Epithelial cell of prostate (primary cell): ENCODE results near the gene OGFR.

Experiments
- DNase-seq: peaks from one replicate; pipeline ENCODE4 v3.0.0-alpha.2; 2011; ENCODE audit warnings: low read depth, low spot score
- H3K27ac ChIP-seq: fragments of 450-650 bp; 2 replicates; pipeline ENCODE4 v1.5.1; 2017; ENCODE audit warnings: mild to moderate bottlenecking

Gene OGFR

DNA sequence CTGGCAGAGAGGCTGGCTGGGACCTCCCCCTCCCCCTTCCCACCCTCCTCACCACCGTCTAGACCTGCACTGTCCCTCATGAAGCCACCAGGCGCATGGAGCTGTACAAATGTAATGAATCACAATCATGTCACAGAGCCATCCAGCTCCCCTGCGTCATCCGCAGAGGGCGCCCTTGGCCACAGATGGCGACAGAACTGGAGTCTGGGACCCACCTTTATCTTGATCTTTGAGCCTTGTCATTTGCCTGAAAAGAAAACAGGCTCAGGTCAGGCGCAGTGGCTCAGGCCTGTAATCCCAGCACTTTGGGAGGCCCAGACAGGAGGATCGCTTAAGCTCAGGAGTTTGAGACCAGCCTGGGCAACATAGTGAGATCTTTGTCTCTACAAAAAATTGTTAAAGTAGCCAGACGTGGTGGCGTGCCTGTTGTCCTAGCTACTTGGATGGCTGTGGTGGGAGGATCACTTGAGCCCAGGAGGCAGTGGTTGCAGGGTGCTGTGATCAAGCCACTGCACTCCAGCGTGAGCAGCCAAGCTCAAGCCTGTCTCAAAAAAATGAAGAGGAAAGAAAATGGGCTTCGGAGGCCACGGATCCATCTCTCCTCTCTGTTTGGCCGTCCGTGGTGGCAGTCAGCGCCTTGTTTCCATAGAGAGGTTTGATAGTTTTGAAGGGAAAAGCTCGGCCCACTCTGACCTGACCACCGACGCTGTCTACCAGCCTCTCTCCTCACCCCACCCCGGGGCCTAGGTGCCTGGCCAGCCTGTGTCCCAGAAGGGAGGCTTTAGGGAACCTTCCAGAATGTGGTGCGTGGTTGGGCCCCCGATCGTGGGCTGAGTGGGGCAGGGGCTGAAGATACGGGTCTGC, 18.4 kb downstream of the OGFR start:
- H3K27ac ChIP-seq, result no peak overlapping the region
- DNase-seq, result no peak

DNA sequence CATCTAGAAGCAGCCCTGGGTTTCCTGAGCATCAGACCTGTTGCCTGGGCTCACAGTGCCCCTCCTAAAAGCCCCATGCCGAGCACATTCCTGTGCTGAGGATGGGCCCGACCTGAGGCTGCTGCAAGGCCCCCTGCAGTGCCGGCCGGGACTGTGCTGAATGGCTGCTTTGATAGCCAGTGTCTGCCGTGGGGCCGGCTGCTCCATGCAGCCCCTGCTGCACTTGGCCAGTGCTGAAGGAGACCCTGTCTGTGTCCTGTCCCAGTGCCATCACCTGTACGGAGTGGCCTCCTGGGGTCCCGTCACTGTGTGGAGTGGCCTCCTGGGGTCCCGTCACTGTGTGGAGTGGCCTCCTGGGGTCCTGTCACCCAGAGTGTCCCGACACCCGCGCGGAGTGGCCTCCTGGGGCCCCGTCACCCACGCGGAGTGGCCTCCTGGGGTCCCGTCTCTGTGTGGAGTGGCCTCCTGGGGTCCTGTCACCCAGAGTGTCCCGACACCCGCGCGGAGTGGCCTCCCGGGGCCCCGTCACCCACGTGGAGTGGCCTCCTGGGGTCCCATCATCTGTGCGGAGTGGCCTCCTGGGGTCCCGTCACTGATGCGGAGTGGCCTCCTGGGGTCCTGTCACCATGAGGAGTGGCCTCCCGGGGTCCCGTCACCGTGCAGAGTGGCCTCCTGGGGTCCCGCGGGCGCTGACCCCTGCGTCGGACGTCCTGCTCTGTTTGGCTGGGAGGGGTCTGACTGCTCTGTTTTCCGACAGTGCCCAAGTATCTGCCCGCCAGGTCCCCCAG, 19.2 kb downstream of the OGFR start:
- H3K27ac ChIP-seq, result no peak overlapping the region
- no peak for DNase-seq

DNA sequence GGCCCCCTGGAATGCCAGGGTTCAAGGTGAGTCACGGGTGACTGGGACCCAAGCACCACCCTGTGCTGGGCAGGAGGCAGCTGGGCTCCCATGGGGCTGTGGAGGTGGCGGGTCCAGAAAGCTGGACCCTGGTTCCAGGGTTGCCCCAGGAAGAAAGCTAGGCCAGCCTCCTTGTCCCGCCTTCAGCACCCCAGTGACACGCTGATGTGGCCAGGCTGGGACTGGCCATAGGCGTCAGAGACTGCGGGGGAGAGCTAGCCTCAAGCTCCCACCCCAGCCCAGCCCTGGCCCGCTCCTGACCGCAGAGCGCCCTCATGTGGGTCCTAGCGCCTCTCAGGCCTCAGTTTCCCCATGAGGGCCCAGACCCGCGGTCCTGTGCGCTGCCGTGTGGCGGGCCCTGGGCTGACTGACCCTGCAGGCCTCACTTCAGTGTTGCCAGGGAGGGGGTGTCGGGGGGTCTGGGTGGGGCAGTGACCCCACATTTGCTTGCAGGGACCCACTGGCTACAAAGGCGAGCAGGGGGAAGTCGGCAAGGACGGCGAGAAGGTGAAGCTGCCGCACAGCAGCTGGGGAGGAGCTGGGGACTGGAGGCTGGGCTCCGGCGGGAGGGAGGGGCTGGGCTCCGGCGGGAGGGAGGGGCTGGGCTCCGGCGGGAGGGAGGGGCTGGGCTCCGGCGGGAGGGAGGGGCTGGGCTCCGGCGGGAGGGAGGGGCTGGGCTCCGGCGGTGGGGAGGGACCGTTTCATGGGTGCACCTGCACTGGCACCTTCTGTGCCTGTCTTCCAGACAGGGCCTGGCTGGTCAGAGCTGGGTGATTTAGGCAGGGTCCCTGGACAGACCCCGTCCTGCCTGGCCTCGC, 20.1 kb downstream of the OGFR start:
- no peak for DNase-seq

DNA sequence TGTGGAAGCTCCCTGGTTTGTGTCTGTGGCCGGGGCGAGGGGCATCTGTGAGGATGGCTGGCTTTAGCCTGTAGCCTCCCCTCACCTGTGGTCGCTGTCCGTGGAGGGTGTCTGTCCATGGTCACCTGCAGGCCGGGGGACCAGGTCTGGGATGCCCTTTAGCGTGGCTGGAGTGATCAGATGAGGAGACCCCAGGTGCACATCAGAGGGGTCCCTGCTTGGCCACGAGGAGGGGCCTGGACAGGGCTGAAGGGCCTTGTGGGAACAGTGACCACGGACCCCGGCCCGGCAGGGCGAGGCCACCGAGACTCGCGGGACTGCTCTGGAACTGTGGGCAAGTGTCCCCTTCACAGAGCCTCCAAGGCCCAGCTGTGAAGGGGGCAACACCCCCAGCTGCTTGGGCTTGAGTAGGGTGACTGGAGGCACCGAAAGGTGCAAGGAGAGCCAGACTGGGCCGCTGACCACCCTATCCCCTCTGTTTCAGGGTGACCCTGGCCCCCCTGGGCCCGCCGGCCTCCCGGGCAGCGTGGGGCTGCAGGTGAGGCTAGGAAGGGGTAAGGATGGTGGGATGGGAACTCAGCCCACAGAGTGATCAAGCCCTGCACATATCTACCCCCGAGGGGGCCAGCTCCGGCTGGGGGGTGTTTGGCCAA, 20.8 kb downstream of the OGFR start:
- DNase-seq, result no peak

More for the DNA sequence above, 20.1 kb downstream of the OGFR start:
- no peak overlapping the region for H3K27ac ChIP-seq

DNA sequence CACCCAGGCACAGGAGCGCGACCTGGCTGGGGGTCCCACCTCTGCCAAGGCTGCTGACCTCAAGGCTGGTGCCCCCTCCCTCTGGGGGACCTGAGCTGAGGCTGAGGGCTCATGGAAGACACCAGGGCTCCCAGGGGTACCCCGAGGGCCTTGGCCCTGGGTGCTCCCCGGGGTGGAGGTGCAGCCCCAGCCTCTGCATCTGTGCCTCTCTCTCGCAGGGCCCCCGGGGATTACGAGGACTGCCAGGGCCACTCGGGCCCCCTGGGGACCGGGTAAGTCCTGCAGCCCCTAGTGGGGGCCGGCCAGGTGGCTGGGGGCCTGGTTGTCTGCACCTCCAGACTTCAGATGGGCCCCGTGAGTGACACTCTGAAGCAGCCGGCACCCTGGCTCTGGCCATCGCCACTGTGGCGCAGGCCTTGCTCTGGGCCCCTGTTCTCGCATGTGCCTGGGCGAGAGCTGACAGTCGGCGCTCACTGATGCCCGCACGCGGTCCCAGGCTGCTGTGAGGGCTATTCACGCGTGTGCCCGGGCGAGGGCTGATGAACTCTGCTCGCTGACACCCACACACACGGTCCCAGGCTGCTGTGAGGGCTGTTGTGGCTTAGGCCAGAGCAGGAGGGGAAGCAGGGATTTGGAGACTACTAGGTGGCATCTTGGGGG, 21.5 kb downstream of the OGFR start:
- H3K27ac ChIP-seq, result no peak overlapping the region
- DNase-seq, result no peak

More for the DNA sequence above, 20.8 kb downstream of the OGFR start:
- H3K27ac ChIP-seq, result no peak overlapping the region

DNA sequence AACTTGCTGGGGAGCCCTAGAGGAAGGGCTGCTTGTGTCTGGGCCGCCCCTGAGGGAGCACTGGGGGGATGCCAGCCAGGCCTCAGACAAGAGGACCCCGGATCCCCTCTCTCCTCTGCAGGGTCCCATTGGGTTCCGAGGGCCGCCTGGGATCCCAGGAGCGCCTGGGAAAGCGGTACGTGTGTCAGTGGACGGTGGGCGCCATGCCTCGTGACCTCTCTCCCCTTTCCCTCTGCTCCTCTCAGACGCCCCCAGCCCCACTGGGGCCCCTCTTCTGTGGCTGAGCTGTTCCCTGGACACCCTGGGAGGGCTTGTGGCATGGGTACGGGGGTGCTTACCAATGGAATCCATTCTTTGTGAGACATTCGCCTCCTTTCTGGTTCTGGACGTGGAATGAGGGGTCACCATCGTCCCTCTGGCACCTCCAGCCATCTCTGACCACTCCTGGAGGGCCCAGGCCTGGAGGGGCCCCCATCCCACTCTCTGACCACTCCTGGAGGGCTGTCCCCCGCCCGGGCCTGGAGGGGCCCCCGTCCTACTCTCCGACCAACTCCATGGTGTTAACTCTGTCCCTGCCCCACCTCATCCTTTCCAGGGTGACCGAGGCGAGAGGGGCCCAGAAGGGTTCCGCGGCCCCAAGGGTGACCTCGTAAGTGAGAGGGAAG, 22.1 kb downstream of the OGFR start:
- no peak for DNase-seq

DNA sequence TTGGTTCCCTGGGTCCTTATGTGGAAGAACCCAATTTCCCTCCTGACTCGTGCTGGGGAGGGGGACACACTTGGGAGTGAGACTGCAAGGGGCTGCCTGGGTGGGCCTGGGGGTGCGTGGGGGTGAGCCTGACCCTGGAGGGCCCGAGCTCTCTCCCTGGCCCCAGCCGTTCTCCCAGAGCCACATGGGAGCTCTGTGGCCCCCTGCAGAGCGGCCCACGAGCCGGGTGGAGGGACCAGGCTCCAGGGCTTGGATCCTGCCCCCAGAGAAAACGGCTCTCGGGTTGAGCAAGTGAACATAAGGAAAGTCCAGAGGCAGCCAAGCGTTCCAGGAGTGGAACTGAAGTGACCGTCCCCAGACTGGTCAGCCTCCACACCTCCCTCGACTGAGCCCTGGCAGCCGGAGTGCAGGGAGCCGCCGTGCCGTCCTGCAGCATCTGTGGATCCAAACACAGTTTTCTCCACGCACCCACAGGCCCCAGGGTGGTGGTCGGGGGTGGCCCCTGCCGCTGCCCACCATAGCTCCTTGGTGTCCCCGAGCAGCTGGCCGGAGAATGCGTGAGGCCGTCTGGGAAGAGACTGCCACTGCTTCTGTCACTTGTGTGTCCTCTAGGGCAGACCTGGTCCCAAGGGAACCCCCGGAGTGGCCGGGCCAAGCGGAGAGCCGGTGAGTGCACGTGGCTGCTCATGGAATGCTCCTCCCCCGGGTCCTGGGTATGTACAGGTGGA, 22.8 kb downstream of the OGFR start:
- DNase-seq, result no peak
- no peak overlapping the region for H3K27ac ChIP-seq

More for the DNA sequence above, 22.1 kb downstream of the OGFR start:
- H3K27ac ChIP-seq, result no peak overlapping the region

DNA sequence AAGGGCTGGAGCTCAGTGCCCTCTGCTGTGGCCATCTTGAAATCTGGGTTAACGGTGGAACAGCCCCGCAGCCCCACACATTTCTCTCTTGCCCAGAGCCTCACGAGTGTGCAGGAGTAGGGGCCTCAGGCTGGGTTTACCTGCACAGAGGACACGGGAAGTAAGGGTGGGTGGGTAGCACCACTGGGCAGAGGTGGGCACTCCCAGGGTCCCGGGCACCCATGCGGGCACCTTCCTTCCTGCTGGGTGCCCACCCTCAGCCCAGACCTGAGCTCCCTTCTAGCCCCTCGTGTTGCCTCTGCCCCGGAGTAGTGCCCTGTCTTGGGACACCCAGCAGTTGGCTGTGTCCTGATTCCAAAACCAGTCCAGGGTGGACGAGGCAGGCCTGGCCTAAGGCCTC, 23.4 kb downstream of the OGFR start:
- no peak for DNase-seq
- no peak overlapping the region for H3K27ac ChIP-seq

DNA sequence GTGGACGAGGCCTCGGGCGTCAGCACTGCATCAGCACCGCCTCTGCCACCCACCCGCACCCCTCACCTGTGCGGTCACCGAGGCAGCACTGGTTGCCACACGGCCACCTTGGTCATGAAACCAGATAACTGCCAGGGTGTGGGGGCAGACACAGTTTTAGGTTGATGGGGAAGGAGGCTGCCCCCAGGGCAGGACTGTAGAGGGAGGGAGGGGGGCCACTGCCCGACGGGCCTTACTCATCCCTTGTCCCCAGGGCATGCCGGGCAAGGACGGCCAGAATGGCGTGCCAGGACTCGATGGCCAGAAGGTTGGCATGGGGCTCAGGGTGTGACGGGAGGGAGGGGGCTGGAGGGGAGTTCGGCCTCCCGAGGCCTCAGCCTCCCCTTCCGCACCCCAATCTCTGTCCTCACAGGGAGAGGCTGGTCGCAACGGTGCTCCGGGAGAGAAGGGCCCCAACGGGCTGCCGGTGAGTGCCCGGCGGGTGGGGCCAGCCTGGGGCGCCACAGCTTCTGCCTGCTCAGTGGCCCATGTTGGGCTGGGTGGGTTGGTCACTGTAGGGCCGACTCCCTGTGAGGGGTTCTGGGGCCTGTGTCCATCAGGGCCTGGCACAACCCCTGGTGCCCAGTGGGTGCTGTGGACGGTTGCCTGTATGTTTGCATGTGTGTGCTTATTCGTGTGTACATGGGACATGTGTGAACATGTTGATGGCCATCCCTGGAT, 24.0 kb downstream of the OGFR start:
- H3K27ac ChIP-seq, result no peak overlapping the region
- no peak for DNase-seq

DNA sequence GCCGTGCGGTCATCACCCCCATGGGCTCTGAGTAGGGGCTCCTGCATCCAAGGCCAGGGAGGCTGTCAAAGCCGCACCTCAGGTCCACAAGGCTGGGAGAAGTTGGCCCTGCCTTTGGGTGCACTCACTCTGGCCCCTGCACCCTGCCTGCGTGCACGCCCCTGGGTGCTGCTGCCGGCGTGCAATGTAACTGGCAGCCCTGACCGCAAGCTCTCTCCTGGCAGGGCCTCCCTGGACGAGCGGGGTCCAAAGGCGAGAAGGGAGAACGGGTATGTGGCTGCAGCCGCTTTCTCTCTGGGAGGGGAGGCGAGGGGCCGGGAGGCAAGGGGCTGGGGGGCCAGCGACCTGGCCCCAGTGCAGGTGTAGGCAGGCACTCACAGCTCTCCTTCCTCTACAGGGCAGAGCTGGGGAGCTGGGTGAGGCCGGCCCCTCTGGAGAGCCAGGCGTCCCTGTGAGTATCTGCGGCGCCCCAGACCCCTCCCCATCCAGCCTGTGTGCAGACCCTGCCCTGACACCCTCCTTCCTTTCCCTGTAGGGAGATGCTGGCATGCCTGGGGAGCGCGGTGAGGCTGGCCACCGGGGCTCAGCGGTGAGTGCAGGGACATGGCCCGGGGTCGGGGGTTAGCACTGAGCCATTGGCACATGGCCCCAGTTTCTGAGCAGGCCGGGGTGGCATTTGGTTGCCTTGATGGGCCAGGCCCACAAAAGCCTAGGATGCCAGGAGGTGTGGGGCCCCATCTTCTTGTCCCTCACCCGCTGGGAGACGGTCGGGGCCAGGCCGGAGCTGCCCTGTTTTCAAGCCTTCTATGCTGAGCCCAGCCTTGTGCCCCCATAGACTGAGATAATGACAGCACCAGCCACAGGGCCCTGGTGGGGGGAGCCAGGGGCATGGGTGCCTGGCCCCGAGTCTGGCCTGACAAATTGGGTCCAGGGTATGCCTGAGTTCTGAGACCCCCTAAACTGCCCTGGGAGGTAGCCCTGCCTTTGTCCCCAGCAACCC, 24.9 kb downstream of the OGFR start:
- DNase-seq, result no peak
- no peak overlapping the region for H3K27ac ChIP-seq

DNA sequence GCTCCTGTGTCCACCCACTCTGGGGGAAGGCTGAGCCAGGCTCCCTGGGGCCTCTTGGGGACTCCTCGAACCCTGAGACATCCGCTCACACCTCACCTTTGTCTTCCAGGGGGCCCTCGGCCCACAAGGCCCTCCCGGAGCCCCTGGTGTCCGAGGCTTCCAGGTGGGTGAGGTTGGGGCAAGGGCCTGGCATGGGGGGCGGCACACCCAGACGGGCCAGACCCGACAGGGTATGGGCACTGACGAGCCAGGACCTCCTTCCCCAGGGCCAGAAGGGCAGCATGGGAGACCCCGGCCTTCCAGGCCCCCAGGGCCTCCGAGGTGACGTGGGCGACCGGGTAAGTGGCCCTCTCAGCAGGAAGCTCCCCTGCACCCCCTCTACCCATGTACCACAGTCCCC, 25.6 kb downstream of the OGFR start:
- no peak for DNase-seq
- H3K27ac ChIP-seq, result no peak overlapping the region

DNA sequence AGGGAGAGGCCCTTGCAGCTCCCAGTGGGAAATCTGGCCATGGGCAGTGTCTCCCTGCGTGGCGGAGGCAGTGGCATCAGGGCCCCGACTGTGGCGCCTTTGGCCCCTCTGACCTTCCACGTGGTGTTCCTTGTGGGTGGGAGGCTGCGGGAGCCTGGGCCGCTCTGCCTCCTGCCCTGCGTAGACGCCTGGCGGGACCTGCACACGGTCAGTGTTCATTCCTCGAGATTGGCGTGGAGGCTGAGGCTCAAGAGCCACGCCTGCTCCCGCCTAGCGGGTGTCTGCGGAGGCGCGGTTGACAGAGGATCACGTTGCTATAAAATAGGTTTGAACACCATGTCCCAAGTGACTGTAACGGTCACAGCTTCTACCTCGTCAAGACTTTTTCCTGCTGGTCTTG, 26.2 kb downstream of the OGFR start:
- no peak overlapping the region for H3K27ac ChIP-seq
- no peak for DNase-seq

DNA sequence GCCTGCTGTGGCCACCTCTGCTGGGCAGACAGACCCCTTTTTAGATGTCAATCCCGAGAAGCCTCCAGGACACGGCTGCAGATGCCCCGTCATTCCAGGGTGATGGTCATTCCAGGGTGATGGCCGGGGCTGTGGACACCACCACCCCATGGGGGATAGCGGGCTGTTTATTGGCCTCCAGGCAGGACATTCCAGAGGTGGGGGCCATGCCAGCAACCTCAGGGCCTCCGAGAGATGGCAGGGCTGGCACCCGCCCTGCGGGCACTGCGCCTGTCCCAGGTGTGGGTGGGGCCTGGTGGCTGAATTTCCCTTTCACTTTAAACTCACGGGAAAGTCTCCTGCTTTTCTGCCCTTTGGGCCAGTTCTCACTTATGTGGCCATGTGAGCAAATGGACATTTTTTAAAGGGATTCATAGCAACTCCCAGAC, 26.7 kb downstream of the OGFR start:
- DNase-seq, result no peak
- no peak overlapping the region for H3K27ac ChIP-seq

DNA sequence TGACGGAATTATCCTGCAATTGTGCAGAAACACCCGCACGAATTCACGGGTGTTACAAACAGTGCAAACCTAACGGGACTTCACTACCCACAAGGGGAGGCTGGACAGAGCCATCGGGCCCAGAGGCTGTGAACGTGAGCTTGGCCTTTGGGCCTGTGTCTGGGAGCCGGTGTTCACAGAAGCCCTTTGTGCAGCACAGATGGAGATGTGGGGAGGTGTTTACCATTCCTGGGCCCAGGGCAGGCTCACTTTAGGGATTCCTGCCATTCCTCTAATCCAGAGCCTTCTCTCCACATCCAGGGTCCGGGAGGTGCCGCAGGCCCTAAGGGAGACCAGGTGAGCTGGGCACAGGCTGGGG, 27.2 kb downstream of the OGFR start:
- no peak overlapping the region for H3K27ac ChIP-seq
- DNase-seq, result no peak

DNA sequence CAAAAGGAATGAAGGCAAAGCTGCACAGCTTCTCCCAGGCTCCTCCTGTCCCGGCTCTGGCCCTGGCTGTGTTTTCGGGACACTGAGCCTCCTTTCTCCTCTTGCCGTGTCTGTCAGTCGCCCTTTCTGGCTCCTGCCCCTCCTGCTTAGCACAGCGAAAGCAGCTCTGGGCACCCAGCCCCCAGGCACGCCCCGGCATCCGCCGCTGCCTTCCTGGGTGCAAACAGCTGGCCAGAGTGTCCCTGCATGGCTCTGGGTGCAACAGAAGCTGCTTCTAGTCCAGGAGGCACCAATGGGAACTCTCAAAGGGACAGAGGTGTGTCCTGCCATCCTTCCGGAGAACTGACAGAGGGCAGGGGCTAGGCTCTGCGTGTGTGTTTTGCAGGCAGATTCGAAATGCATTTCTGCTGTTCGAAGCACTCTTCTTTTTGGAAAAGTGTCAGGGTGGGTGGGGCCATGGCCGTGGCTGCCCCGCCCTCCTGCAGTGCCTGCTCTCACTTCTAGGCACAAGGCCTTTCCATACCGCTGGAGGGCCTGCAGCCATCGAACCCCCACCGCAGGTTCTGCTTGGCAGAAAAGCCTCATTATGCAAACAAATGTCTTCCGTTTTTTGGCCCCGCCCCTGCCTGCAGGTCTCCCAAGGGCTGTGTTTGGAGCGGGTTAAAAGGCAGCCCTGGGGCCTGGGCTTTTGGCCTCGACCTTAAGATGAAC, 27.7 kb downstream of the OGFR start:
- H3K27ac ChIP-seq, result no peak overlapping the region
- no peak for DNase-seq

DNA sequence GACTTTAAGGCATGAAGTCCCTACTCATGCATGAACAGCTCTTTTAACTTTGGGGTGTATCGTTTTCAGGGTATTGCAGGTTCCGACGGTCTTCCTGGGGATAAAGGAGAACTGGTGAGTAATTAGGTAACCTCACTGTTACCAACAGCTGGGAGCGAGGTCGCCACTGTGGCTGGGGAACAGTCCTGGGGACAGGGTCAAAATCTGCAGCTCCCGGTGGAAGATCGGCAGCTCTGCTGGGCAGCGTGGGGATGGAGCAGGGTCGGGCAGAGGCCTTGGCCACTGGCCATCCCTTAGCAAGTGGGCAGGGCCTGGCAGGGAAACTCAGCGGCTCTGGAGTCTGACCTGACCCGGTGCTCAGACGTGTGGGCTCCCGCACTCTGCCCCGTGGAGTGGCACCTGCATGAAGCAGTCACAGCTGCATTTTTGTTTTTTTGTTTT, 28.3 kb downstream of the OGFR start:
- H3K27ac ChIP-seq, result no peak overlapping the region
- DNase-seq, result no peak
